ENCODE measurements around the gene PDLIM7.

The PDLIM7 gene

DNA sequence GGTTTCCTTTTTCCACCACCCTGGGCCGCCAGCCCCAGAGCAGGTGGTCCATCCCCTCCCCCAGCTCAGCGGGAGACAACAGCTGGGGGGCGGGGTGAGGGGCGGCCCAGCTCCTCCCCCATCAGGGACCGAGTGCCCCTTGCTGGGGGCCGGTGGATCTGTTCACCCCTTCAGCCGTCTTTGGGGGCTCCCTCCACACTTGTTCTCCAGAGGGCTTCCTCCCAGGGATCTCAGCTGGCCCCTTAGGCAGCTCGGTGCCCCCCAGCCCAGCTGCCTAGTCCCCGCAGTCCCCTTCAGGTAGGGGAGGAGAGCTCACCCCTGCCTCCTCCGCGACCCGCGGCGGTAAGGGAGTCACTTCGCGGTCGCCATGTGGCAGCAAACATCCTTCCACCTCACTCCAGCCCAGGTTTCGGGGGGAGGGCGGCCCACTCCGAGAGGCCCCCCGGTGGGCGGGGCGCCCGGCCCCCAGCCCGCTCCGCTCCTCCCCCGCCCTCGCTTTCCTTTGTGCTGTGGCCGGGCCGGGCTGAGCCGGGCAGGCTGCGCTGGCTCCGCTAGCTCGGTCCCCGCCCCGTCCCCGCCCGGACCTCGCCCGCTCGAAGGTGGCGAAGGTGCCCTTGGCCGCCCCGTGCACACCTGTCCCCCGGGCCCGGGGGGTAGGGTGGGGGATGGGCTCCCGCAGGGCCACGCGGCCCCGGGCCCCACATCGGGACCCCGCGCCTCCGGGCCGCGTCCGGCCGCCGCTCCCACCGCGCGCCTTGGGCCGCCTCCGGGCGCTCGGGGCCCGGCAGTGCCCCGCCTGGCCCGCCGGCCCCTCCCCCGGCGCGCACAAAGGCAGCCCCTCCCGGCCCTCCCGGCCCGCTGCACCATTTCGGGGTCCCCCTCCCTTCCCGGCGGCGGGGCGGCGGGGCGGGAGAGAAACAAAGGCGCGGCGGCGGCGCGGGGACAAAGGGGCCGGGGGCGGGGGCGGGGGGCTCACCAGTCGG, 24.7 kb downstream of the PDLIM7 start:
- DNase-seq = peak; percentile 67

DNA sequence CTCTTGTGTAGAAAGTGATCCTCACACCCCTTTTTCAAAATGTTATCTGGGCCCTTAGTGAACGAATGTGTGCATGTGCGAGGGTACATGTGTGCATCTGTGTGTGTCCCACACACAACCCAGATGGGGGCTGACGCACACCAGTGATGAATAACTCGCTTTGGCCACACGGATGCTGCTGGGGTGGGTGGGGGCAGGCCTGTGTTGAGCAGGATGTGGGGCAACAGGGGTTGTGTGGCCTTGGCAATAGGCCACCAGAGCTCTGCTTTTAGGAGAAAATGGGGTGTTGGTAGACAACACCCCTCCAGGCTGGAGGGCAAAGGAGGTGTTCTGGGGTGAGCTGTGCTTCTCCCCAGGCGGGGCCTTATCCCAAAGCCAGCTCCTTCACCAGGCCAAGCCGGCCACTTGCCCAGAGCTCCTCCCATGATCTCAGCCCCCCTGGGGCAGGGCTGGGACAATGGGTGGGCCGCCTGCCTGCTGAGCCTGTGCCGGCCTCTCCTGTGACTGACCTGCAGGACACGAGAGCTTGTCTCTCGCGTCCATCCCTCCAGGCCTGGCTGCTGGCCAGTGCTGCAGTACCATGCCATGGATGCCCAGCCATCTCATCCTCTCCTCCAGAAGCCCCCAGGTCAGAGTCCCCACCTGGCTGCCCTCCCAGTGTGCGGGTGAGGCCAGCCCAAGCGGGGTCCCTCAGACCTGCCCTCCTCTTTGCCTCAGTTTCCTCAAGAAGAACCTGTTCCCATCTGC, 25.6 kb downstream of the PDLIM7 start:
- DNase-seq = no peak

DNA sequence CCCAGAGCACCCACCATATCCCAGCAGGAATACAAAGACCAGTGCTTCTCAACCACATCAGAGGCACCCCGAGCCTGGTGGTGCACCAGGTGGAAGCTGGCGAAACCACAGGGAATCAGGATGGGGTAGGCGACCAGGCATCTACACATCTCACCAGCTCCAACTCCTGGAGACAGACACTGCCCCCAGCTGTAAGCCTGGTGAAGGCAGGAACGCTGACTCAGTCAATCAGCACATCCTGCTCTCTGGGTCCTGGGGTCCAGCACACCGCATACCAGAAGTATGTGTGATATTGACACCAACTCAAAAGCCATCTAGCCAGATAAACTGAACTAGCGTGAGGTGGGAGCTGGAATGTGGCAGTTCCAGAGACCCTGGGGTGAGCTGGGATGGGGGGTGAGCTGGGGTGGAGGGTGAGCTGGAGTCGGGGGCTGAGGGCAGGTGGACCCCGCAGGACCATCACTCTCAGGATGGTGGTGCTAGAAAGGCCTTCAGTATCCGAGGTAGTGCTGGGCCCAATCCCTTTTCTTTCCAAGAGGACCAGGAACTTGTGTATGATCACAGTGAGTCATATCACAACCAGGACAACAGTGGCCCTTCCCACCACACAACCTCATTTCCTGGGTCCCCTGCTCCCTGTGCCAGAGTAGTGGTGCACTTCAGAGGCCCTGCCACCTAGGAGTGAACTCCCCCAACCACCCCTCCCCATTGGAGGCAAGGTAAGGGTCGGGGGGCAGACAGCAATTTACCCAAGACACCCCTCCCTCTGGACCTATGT, 26.5 kb downstream of the PDLIM7 start:
- DNase-seq = no peak

DNA sequence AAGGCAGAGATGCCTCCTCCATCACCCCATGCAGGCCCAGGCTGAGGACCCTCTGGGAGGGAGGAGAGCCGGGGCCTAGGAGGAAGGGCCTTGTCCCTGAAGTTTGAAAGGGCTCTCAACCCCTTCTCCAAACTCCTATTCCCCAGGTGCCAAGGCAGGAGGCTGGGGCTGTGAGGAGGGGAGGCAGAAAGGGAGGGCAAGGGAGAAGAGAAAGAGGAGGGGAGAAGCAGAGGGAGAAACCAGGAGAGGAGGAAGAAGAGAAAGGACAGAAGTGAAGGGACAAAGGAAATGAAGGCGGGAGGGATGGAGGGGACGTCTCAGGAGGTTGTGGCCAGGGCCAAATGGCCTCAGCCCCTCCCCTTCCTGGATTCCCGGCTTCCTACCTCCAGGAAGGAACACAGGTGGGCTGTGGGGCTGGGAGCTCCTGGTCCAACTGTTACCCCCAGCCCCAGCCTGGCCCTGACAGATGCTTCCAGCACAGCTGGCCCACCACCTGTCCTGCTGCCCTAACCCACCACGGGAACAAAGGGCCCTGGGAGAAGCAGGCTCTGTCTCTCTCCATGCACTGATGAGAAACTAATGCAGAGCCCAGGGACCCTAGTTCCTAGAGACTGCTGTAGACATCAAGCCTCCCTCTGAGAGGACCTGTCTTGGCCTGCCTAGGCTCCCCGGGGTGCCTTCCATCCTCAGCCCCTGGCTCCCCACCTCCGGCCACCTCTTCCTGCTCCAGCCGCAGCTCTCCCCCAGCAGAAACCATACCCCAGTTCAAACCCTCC, 27.5 kb downstream of the PDLIM7 start:
- DNase-seq = no peak

DNA sequence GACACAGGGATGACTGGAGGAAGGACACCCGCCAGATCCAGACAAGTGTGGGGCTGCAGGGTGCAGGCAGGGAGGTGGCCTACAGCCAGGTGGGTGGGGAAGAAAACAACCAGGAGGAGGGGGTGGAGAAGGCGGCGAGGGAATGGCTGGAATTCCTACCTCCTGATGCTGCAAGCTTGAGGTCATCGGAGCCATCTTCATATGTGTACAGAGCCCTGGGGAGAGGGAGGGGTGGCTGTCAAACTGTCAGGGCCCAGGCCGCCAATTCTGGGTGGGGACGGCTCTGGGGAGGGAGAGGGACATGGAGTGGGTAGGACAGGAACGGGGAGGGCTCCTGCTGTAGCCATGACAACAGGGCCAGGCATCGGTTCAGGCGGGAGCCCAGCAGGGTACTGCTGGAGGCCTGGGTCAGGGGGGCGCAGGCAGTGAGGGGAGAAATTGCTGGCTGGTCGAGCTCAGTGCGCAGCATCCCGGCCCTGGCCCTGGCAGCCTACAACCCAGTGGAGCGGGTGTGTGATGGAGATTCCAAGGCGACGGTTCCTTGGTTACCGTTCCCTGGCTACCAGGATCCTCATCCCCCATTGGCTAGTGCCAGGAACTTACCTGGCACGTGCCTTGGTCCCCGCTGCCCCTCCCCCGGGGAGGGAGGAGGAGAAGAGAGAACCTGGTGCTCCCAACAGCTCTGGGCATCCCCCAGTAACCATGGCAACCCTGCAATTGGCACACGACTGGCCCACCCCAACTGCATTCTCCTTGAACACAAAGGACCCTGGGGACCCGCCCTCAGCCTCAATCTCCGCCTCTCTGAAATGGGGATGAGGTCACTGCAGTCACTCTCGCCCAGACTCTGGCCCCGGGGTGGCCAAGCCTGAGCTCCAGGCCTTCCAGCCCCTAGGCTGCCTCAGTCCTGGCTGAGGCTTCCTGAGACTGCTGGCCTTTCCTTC, 28.4 kb downstream of the PDLIM7 start:
- DNase-seq = no peak

DNA sequence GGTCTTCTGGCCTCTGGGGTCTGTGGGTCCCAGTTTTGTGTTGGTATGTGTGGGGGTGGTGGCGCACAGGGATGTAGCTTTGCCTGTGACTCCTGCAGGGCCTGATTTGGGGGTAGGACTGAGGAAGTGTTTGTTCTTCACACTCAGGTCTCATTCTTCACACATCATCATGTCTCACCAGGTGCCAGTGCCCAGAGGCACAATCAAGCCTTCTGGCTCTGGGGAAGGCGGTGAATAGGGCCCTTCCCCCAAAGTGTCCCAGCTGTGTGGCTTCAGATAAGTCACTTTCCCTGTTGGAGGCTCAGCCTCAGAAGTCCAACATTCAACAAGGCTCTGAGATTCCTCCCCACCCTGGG, 29.1 kb downstream of the PDLIM7 start:
- DNase-seq = no peak

DNA sequence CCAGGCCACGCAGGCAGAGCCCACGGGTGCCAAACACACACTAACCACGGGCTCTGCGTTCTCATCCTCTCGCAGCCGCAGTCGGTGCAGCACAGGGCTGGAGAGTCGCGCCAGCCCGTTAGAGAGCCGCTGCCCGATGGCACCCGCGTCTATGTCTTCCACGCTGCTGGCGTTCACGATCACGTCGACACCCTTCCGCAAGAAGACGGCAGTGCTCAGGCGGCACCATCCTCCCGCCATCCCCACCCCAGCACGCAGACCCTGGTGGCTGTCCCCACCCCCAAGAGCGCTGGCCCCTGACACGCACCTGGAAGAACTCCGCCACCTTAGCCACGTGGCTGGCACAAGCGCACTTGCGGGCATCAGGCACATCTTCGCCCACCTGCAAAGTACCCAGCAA, 30.0 kb downstream of the PDLIM7 start:
- no peak for DNase-seq

DNA sequence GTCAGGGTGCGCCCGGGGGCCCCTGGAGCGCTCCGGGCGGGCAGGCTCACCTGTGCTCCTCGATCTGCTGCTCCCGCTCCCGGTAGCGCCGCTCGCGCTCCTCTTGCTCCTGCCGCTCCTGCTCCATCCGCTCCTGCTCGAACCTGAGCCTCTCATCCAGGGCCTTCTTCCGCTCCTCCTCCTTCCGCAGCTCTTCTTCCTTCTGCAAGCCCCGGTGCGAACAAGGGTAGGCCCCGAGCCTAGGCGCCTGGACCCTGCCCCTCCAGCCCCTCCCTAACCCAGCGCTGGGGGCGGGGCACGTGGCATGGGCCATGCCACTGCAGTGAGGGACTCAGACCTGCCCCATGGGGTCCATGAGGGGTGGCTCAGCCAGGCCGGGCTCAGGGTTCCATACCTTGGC, 30.5 kb downstream of the PDLIM7 start:
- no peak for DNase-seq

DNA sequence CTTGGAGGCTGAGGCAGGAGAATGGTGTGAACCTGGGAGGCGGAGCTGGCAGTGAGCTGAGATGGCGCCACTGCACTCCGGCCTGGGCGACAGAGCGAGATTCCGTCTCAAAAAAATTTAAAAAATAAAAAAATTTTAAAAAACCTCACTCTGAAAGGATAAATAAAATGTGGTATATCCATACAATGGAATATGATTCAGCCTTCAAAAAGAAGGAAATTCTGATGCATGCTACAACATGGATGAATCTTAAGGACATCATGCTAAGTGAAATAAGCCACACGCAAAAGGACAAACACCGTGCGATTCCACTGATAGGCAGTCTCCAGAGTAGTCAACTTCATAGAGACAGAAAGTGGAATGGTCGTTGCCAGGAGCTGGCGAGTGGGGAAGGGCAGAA, 32.4 kb downstream of the PDLIM7 start:
- DNase-seq = no peak

DNA sequence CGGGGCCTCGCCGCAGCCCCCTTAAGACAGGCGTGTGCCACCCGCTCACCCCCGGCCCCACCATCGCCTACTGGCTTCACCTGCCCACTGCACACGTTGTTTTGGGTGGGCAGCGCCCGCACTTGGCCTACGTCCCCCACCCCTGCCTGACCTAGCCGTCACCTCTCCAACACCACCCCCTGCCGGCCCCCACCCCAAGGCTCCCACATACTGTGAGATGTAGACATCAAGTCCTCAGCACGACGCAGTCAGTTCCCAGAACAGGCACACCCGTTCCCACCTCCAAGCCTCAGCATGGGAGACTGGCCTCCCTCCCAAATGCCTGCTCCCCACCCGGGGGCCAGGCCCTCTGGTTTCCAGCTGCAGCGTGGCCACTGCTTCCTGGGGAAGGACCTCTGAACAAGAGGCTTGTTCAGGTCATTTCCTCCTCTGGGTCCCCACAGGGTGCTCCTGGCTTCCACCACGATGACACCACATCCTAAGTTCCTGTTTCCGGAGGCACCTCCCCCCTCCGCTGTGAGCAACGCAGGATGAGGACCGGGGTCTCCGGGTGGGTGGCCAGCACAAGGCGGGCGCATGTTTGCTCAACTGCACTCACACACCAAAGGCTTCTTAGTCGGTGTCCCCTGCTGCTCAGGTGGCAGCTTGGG, 35.3 kb downstream of the PDLIM7 start:
- no peak for DNase-seq

DNA sequence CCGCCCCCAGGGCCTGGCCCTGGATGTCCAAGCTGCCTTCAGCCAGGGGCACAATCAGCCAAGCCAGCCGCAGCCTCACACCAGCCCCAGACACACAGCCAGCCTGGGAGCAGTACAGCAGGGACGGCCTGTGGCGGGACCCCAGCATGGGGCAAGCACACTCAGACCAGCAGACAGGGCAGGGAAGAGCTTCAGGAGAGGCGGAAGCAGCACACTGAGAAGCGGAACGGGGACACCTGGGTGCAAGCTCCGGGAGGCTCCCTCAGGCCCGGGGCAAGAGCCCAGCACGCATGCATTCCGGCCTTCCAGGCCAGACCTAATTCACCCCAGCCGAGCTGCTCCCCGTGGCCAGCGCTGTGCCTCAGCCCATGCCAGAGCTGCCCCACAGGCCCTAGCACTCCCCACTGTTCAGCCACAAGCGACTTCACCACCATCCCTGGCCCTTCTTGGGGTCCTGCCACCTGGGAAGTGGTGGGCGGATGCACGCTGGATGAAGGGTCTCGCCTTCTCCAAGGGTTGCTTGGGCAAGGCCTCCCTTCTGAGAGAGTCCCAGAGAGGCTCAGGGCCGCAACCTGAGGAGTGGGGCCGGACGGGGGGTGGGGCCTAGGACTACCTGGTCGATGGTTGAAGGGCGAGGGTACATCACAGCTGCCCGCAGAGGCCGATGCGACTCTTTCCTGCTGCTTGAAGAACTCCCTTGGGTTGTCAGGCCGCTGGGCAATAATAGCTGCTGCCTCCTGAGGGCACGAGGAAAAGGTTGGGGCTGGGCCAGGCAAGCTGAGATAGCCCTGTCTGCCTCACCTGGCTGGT, 37.4 kb downstream of the PDLIM7 start:
- DNase-seq = no peak

DNA sequence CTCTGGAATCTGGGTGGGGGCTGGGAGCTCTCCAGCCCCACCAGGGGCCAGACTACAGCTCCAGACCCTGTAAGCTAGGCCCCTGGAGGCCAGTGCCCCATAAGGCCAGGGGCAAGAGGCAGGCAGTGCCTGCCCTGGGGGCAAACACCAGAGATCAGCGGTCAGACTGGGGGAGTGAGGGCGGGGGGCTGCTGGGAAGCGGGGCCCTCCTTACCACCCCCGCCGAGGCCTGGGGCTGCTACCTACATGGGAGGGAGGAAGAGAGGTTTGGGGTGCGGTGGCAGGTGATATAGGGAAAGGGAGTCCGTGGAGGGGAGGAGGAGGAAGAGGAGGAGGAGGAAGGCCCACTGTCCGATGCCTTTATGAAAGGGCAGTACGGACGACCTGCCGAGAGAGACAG, 38.0 kb downstream of the PDLIM7 start:
- DNase-seq = no peak

DNA sequence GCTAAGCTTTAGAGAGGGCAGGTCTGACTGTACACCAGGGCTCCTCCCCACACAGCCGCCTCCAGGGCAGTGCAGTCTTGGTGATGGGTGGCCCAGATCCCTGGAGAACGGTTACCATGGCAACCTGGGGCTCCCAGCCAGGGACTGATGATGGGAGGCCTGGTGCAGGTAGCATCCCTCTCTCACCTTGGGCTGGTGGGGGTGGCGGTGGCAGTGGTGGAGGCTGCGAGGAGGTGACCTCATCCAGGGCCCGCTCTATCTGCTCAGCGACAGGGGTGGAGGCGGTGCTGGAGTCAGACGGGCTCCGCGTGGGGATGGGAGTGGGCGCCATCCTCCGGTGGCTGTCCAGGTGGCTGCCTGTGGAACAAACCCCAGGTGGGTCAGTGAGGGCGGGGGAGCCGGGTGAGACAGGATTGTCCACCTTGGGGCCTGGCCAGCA, 38.5 kb downstream of the PDLIM7 start:
- DNase-seq = no peak

DNA sequence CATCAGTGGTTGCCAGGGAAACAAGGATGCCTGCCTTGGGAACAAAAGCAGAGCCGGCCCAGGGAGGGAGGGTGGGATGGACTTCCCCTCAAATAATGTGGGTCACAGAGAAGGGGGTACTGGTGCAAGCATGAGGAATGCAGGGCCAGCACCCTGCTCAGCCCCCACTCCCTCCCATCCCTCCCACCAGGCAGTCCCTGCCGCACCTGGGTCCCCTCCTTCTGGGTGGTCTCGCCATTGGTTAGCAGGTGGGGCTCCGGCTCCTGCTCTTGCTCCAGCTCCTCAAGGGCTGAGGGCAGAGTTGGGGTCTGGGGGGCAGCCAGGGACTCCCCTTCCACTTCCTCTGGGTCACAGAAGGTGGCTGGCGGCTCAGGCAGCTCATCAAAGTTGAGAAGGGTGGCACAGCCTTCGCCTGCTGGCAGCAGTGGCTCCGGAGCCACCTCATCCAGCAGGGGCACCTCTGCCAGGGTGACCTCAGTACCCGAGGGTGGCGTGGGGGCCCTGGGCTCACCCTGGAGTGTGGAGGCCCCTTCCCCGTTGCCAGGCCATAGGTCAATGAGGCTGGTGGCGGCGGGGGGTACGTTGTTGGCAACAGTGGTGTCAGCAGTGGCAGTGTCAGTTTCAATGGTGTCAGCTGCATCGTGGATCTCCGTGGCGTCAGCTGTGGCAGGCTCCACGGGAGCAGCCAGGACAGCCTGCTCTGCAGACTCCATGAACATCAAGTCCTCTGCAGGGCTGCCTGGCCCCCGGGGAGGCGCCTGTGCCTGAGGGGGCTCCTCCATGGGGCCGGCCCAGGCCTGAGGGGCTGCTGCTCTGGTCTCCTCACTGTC, 39.3 kb downstream of the PDLIM7 start:
- DNase-seq = no peak

DNA sequence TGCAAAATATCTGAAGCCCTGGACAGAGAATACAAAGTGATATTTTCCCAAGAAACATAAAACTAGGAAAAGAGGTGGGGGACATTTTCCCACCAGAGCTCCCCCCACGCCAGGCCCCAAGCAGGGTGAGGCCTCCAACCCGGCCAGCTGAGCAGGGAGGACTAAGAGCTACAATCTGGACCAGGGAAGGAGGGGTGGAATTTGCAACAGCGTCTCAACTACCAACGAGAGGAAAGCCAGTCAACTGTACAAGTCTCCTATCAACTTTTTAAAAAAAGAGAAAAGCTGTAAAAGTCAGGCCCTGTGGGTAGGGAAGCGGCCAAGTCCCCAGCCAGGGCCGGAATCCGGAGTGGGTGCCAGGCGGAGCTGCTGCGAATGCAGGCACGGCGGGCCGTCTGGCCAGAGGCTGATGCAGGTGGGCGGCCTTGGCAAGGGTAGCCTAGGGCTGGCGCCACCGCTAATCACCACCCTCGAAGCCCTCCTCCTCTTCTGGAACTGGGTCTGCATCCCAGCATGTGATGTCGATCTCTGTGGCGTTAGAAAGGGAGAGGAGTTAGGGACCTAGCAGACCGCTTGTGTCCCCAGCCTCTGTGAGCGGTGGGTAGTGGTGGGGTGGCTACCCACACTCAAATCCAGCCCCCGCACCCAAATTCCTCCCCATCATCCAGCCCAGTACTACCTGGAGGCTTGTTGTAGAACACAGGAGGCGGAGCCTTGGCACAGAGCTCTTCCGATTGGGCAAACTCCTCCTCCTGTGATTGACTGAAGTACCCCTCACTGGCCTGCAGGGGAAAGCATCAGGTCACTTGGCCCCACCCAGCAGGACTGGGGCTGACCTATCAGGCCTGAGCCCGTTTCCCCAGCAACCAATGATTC, 40.2 kb downstream of the PDLIM7 start:
- peak; percentile 82 for DNase-seq

DNA sequence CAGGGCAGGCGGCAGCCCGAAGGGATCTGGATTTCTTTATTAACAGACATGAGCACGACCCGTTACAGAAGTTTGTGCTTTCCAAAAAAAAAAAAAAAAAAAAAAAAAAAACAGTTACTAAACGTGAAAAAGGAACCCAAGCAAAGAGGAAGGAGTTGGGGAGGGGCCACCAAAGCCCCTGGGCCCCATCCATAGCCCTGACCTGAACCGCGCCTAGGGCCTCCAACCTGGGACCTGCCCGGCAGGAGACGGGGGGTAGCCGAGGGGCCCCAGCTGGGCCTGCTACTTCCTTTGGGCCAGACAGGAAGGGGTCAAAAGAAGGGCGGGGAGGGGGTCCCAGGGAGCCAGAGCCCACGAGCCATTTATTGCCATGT, 40.8 kb downstream of the PDLIM7 start:
- DNase-seq = no peak

DNA sequence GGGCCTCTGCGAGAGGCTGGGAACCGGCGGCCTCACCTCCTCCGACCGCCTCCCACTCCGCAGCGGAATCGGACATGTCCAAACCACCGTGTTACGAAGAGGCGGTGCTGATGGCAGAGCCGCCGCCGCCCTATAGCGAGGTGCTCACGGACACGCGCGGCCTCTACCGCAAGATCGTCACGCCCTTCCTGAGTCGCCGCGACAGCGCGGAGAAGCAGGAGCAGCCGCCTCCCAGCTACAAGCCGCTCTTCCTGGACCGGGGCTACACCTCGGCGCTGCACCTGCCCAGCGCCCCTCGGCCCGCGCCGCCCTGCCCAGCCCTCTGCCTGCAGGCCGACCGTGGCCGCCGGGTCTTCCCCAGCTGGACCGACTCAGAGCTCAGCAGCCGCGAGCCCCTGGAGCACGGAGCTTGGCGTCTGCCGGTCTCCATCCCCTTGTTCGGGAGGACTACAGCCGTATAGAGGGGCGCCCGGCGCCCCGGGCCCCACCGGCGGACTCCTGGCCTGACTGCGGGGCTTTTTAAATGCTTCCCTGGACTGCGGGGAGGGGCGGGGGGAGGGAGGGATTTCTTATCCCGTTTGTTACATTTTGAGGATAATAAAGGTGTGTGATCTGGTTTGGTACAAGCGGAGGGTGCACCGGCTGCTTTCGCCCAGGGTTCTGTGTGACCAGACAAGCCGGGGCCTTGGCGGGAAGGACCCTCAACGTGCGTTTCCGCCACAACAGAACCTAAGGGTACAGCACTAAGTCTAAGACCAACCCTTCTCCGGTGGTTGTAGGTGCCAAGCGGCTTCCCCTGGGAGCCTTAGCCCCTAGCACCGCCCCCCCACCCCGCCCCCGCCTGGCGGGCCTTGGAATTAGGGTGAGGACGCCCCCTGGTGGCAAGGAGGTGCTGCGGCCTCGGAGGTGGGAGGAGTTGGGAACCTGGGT, 41.5 kb downstream of the PDLIM7 start:
- DNase-seq = peak; percentile 98

Measured in activated CD4-positive, alpha-beta T cell treated with anti-CD3 and anti-CD28 coated beads for 48 hours (primary cell).